ENCODE data around the gene CHL1.

Gene CHL1, protein sequence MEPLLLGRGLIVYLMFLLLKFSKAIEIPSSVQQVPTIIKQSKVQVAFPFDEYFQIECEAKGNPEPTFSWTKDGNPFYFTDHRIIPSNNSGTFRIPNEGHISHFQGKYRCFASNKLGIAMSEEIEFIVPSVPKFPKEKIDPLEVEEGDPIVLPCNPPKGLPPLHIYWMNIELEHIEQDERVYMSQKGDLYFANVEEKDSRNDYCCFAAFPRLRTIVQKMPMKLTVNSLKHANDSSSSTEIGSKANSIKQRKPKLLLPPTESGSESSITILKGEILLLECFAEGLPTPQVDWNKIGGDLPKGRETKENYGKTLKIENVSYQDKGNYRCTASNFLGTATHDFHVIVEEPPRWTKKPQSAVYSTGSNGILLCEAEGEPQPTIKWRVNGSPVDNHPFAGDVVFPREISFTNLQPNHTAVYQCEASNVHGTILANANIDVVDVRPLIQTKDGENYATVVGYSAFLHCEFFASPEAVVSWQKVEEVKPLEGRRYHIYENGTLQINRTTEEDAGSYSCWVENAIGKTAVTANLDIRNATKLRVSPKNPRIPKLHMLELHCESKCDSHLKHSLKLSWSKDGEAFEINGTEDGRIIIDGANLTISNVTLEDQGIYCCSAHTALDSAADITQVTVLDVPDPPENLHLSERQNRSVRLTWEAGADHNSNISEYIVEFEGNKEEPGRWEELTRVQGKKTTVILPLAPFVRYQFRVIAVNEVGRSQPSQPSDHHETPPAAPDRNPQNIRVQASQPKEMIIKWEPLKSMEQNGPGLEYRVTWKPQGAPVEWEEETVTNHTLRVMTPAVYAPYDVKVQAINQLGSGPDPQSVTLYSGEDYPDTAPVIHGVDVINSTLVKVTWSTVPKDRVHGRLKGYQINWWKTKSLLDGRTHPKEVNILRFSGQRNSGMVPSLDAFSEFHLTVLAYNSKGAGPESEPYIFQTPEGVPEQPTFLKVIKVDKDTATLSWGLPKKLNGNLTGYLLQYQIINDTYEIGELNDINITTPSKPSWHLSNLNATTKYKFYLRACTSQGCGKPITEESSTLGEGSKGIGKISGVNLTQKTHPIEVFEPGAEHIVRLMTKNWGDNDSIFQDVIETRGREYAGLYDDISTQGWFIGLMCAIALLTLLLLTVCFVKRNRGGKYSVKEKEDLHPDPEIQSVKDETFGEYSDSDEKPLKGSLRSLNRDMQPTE (N-terminal part only)

DNA sequence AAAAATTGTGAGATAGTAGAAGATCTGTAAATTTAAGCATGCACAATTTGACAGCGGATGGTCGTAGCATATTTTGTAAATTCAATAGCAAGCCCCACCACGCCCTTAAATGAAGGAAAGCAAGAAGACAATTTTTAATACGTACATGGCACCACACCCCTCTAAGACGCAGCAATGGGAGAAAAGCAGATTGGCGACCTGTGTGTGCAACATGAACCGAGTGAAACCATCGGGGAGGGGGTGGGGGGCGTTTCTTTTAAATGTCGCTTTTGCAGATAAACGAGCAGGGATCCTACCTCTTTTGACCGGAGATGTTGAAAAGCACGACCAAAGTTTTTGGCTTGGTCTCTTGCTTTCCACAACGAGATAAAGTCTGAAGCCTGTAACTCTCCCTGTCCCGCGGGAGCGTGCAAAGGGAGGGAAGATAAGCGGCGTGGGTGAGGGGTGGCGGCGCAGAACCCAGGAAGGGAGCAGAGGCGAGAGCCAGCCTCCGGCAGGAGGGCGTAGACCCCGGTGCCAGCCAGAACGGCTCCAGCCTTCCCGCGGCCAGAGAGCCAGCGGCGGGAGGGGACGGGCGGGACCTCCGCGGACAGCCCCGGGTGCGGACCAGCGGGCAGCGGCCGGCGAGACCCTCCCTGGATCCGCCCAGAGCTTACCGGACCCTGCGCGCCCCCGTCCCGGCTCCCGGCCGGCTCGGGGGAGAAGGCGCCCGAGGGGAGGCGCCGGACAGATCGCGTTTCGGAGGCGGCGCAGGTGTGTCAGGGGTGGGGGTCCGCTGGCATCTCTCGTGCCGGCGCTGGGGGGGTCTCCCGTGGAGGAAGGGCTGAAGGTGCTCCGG, at the start of gene CHL1:
CHL1 (plus strand) TSS at position 453 of the 838 bp plus-strand sequence. CDS start 123,014 bp downstream, outside the sequence.
- no peak for DNase-seq (ENCODE audit: low read depth in 2 of 2)

DNA sequence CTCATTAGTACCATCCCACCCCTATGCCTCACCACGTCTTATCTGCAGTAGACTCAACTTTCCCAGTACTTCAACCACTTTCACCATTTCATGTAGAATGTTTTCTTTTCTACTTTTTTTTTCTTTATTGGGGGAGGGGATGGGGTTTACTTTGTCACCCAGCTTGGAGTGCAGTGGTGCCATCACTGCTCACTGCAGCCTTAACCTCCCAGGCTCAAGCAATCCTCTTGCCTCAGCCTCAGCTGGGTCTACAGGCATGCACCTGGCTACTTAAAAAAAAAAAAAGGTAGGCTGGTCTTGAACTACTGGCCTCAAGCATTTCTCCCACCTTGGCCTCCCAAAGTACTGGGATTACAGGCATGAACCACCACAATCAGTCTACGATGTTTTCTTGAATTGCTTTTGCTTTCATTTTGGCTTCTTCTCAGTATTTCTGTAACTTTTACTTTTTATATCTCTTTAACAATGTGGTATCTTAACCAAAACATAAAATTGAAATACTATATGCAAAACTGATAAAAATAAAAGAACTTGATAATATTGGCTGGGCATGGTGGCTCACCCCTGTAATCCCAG, 44.9 kb upstream of the CHL1 start:
- no peak for DNase-seq (ENCODE audit: low read depth in 2 of 2)

DNA sequence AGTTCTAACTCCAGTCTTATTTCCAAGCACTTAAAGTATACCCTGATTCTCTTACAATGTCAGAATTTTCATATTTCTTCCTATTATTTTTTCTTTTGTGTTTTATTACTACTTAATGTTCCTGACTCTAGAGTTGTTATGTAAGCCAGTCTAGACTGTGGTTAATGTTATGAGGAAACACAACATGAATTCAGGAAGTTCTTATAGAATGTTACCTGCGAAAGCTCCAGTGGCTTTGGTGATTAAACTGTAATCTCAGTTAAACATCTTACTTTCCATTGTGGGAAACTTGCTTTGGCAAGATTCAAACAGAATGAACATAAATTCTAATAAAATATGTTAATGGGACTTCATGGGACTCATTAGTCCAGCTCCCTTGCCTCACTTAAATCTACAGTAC, 36.6 kb upstream of the CHL1 start:
- DNase-seq (ENCODE audit: low read depth in 2 of 2) = no peak

DNA sequence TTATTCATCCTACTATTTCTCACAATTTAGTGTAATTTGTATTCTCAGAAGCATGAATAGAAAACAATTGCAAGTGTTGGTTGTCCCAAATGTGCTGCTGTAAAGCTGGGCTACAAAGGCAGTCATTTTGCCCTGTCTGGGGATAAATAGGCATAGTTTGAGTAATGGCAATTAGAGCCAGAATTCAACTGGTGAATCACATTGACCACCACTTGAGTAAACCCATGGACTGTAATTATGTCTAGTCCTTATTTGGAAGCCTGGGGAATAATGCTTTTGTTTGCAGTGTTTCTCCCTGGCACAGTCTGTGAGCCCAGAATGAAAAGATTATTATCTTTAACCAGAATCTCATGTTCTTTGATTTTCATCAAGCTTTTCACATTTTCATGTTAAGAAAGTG, 30.5 kb upstream of the CHL1 start:
- DNase-seq (ENCODE audit: low read depth in 2 of 2) = no peak

DNA sequence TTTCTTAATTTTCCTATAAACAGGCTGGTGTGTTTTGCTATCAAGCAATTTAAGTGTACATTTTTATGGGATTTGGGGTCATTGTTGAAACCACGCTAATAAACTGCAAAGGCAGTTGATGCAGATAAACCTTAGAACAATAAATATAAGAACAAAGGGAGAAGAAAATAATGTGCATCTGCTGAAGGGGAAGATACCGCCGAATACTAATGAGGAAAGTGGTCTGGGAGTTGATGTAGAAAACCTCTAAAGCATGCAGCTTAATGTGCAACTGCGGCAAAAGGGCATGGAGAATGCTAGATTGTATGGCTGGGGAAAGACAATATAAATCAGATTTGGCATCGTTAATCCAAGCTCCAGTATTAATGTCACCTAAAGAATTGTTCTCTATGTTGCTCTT, 29.8 kb upstream of the CHL1 start:
- no peak for DNase-seq (ENCODE audit: low read depth in 2 of 2)

DNA sequence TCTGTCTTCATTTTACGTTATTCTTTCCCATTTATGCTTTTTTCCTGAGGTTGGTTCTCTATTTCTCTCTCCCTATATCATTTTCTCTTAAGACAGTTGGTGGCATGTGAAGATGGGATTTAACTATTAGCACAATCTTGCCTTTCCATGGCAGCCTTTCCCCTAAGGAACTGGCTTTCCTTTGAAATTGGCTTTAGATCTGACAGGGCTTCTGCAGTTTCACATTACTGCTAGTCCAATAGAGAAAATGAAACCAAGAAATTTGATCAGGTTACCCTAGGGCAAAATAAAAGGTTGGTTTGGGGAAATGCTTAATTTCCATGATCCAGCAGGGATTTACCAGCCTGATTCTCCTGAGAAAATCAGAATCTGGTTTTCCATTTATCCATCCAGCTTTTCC, 22.7 kb upstream of the CHL1 start:
- no peak for DNase-seq (ENCODE audit: low read depth in 2 of 2)

DNA sequence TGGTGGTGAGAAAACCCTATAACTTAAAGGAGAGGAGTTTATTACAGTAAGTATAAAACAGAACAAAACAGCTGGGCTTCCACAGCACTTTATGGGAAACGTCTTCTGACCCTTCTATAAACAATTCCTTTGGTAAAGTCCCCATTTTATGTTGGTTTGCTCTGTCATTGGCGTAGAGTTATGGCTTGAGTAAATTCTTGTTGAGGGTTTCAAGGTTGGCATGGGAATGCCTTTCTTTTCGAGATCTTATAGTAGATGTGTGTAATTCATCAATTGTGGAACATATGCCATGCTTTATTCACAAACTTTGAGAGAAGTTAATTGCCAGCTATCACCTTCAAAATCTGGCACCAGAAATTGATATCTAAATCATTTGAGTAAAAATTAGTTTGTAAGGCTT, 11.6 kb upstream of the CHL1 start:
- DNase-seq (ENCODE audit: low read depth in 2 of 2) = no peak

DNA sequence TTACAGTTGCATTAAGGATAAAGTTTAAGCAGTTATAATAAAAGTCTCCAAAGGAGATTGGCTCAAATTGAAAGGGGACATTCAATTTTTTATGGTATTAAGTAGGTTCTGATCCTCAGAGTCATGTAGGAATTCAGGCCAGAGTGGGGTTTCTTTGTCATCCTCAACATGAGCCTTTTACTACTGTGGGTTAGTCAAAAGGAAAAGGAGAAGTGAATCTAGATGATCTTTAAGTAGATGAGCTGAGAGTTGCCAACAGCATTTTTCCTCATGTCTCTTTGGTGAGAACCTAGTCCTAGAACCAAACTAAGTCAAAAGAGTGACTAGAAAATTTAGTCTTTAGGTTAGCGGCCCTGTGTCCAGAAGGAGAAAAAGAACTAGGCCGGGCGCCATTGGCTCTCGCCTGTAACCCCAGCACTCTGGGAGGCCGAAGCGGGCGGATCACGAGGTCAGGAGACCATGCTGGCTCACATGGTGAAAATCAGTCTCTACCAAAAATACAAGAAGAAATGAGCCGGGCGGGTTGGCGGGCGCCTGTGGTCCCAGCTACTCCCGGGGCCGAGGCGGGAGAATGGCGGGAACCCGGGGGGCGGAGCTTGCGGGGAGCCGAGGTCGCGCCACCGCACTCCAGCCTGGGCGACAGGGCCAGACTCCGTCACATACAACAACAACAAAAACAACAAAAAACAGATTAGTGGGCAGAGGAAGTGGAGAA, 4.2 kb upstream of the CHL1 start:
- no peak for DNase-seq (ENCODE audit: low read depth in 2 of 2)

DNA sequence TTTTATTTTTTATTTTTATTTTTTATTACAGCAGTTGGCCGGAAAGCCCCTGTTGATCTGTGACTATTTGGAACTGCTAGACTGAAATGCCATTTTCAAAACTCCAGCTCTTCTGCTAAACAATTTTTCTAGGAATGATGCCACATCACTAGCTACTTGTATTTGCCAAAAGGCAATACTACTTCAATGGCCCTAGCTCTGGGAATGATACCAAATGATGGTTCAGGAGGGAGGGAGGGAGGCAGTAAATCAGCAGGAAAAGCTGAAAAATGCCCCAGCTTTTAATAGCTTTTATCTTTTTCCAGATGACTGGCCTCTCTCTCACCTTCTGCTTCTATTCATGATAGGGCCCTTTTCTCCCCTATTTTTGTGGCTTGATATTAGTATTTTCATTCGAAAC, 2.6 kb upstream of the CHL1 start:
- DNase-seq (ENCODE audit: low read depth in 2 of 2) = no peak

DNA sequence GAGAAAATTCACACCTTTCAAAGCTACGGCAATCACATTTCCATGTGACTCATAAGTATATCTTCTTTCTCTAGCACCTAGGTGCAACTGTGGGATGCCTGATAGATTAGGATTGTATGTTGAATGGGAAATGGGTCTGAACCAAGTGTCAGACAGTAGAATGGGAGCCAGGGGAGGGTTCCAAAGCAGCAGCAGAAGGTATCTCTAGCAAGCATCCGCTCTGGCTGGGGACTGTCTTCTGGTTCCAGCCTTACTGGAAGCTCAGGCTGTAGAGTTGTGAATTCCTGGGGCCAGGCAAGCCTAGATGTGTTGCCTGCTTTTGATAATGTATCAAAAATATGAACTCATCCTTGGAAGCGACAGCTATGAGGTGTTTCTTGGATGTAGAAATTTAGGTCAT, 2.1 kb upstream of the CHL1 start:
- DNase-seq (ENCODE audit: low read depth in 2 of 2) = no peak

DNA sequence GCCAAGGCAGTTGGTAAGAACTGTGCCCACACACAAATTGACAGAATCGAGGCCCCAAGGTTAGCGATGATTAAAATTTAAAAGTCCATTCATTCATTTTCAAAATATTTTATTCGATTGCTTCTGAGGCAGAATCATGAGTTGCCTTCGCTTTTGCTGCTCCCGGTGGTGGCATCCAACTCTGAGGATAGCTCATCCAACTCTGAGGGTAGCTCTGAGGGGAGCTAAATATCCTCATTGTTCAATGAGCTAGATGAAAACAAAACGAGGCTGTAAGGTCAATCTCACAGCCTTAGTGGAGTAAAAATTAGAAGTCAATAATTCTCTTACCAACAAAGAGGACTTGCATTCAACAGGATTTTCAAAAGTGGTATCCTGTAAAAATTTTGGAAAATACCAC, 897 bp upstream of the CHL1 start:
- DNase-seq (ENCODE audit: low read depth in 2 of 2) = no peak

DNA sequence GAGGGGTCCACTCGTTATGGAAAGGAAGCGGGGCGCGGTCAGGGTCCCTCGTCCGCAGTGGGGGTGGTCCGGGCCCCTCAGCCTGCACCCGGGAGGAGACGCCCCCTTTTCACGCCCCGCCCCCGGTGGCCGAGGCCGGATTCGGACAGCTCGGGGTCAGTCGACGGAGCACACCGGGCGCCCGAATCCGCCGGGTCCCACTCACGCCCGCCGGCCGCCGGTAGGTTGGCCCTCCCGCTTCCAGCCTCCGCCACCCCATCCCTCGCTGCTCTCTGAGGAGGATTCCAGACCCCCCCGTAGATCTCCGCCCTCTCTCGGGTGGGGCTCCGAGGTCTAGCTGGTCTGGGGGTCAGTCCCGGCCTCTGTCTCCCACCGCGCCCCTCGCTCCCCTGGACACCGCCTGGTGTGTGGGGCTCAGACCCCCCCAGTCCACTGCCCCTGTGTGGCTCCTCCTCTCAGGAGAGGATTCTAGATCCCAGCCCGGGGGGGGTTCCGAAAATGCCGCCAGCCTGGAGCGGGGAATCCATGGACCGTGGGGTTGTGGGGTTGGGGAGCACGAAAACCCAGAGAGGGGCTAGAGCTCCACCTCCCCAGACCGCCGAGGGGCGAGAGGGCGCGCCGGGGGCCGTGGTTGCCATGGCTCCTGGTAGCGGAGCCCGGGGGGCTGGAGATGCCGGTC, 725 bp downstream of the CHL1 start:
- no peak for DNase-seq (ENCODE audit: low read depth in 2 of 2)

DNA sequence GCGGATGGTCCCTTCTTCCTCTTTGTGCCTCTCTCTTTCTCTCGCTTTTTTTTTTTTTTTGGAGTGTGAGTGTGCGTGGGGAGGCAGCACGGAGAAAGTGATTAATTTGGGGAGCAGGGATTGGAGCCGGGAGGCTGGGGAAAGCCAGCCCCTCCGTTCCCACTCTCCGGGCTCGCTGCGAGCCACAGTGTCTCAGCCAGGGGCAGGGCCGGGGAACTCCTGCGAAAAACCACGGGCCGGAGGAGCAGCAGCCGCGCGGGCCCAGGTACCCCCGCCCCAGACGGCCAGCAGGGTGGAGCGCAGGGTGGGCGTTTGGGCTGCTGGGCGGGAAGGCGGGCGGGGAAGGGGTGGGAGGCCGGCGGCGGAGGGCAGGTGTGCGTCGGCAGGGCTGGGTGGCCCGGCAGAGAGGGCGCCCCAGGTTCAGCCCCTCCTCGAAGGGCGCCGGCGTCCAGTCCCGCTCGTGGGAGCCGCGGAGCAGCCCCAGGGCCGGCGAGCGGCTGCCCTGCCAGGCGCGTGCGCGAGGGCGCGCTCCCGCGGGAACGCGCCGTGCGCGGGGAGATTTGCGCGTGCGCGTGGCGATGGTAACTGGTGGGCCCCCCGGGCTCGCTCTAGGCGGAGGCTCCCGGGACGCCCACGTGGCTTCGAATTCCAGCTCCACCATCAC, 1.4 kb downstream of the CHL1 start:
- DNase-seq (ENCODE audit: low read depth in 2 of 2) = no peak

DNA sequence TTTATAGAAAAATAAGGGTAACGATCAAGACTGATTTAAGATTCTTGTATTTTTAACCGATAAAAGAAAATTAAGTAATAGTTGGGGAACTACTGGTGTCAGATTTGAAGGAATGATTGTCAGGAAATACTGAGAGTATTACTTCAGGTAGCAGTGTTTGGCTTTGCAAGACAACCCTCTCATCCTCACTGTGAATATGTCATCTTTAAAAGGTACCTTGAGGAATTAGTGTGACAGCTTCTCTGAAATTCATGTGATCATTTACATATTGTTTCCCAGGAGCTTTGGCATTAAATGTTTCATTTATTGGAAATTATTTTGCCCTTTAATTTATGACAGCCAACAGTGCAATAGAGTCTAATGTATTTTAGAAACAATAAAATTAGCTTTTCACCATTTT, 3.3 kb downstream of the CHL1 start:
- DNase-seq (ENCODE audit: low read depth in 2 of 2) = no peak

DNA sequence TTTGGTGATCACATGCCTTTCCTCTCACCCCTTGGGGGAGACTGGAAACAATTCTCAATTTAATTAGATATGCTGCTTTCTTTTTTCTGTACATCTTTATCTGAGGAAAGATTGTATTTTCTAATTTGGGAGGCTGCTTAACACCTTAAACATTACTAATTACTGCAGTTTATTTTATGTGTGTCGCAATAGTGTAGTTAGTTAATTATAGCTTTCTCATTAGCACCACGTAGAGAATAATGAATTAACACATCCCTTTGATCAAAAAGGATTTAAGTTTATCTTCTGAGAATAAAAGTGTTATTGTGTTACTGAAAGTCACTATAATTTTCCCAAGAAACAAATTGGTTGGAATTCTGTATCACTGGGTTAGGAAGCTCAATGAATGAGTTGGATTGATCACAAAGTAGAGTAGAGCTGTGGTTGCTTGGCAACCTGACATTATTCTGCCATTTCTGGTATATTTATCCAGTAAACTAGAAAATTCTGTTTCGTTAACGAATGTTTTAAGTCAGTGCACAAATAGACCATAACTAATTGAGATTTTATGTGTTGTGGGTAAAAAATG, 4.3 kb downstream of the CHL1 start:
- DNase-seq (ENCODE audit: low read depth in 2 of 2) = no peak

DNA sequence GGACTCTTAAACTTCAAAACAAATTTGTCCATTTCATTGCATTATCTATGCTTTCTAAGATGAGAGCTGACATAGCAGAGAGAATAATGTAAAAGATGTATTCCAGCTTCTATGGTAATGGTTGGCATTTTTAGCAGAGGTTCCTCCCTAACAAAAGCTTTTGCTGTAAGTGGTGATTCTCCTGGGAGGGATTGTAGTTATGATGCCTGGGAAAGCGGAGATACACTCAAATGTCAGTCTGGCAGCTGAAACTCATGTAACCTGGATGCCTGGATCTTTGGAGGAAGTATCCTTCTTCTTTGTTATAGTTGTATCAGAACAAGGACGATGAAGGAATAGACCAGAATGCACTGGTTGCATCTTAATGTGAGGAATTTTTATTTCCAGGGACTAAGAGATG, 7.5 kb downstream of the CHL1 start:
- DNase-seq (ENCODE audit: low read depth in 2 of 2) = no peak

DNA sequence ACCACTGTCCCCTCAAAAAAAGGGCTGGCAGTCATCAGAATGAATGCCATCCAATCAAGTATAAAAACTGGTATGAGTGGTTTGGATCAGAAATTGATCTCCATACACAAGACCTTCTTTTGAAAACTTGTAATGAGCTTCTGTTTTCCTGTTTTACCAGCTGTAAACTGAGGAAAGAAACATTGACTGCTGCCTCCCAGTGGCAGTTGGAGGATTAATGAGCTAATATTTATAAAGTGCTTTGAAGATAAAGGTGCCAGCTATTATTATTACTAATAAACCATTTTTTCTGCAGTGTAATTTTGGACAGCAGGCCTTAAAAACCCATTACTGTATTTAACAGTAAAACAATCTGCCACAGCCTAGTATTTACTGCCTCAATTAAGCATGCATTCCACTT, 11.4 kb downstream of the CHL1 start:
- no peak for DNase-seq (ENCODE audit: low read depth in 2 of 2)

DNA sequence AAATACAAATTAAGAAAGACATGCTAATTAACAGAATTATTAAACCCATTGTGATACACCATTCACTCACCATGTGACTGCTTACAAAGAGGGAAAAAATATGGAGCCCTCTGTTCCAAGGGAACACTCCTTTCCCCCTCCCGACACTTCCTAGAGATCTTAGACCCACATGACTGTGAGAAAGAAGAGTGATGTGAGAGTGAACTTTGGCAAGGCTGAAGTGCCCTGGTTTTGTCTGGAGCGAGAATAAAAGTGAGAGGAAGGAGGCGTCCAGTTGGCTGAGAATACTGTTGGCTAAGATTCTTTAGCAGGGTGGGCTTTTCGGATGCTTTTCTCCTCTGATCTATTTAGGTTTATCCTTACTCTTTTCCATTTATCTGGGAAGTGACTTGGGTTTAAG, 14.1 kb downstream of the CHL1 start:
- DNase-seq (ENCODE audit: low read depth in 2 of 2) = no peak

DNA sequence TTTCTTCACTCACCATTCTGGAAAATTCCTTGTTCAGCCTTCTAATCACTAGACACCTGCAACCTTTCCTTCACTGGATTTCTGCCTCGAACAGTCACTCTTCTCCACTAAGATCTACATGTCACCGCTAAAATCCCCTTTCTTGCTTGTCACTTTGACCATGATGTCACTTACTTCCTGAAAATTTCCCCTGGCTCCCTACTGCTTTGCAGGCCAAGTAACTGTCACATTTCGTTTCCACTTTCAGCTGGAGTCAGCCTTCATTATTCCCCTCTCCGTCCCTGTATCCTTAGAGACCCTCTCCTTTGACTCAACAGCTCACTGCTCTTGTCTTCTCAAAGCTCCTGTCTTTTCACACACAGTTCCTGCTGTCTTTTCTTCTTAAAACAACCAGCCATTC, 15.9 kb downstream of the CHL1 start:
- DNase-seq (ENCODE audit: low read depth in 2 of 2) = no peak
